ENCODE data around the gene ZFPL1.

GRCh38 chr11:65103476-65103875, 19.5 kb downstream of the ZFPL1 start:
- TF ChIP-seq, protein P1, sequence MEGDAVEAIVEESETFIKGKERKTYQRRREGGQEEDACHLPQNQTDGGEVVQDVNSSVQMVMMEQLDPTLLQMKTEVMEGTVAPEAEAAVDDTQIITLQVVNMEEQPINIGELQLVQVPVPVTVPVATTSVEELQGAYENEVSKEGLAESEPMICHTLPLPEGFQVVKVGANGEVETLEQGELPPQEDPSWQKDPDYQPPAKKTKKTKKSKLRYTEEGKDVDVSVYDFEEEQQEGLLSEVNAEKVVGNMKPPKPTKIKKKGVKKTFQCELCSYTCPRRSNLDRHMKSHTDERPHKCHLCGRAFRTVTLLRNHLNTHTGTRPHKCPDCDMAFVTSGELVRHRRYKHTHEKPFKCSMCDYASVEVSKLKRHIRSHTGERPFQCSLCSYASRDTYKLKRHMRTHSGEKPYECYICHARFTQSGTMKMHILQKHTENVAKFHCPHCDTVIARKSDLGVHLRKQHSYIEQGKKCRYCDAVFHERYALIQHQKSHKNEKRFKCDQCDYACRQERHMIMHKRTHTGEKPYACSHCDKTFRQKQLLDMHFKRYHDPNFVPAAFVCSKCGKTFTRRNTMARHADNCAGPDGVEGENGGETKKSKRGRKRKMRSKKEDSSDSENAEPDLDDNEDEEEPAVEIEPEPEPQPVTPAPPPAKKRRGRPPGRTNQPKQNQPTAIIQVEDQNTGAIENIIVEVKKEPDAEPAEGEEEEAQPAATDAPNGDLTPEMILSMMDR (IDR thresholded peaks at IDR 0.05; ENCODE audit: low read depth, low read length) = no peak
- TF ChIP-seq POLR2A (IDR thresholded peaks at IDR 0.05; ENCODE audit: extremely low read depth, insufficient read length) (no peak), MAX (IDR thresholded peaks at IDR 0.05; ENCODE audit: low read depth, low read length) (no peak), MYC (IDR thresholded peaks at IDR 0.05; ENCODE audit: low read depth, low read length) (no peak)
